Measurements from ENCODE around the gene CEPT1.

DNA sequence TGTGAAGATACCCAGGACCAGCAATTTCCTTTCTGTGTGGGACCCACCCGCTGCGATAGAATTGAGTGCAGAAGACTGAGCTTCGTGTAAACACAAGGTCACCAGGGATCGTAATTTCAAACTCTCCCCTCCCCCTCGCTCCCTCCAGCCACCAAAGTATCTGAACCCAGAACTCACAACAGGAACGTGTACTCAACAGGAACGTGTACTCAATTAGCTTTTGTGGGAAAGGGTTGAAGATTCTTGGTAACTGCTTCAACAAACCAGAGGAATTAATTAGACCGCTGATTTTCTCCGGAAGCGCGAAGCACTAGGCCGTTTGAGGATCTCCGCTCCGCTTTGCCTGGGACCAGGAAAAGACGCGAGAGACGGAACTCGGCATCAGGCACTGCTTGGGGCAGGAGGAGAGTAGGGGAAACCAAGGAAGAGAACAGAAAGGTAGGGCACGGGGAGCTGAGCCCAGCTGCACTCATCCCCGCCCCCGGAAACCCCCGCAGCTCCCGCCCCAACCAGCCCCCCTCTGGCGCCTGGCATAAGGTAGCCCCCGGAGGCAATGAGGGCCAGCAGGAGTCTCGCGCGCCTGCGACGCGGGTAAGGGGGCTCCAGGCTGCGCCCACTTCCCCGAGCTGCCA, 583 bp upstream of the CEPT1 start:
- TF ChIP-seq, protein P1, sequence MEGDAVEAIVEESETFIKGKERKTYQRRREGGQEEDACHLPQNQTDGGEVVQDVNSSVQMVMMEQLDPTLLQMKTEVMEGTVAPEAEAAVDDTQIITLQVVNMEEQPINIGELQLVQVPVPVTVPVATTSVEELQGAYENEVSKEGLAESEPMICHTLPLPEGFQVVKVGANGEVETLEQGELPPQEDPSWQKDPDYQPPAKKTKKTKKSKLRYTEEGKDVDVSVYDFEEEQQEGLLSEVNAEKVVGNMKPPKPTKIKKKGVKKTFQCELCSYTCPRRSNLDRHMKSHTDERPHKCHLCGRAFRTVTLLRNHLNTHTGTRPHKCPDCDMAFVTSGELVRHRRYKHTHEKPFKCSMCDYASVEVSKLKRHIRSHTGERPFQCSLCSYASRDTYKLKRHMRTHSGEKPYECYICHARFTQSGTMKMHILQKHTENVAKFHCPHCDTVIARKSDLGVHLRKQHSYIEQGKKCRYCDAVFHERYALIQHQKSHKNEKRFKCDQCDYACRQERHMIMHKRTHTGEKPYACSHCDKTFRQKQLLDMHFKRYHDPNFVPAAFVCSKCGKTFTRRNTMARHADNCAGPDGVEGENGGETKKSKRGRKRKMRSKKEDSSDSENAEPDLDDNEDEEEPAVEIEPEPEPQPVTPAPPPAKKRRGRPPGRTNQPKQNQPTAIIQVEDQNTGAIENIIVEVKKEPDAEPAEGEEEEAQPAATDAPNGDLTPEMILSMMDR (conservative IDR thresholded peaks at IDR 0.05; ENCODE audit: low read depth, low read length): no peak
- no peak for TF ChIP-seq EZH2 (IDR thresholded peaks at IDR 0.05; ENCODE audit: borderline replicate concordance, low read depth, low read length, poor library complexity, severe bottlenecking)
